ENCODE data around the gene BMERB1.

BMERB1 gene

GRCh38 chr16:15517743-15518377 lies 83.5 kb downstream of the BMERB1 start:
- no peak for TF ChIP-seq CTCF (IDR thresholded peaks at IDR 0.05; ENCODE audit: low read depth, low read length, missing control alignments)
- DNase-seq (ENCODE audit: low read depth): no peak
- H3K4me3 ChIP-seq (ENCODE audit: low read depth, low read length): no peak overlapping the region
- in situ Hi-C loops (cut with HindIII; ENCODE audit: low sequenced_read_pairs): no loop called here

GRCh38 chr16:15518381-15519351 lies 84.3 kb downstream of the BMERB1 start:
- no peak overlapping the region for H3K4me3 ChIP-seq (ENCODE audit: low read depth, low read length)
- TF ChIP-seq CTCF (IDR thresholded peaks at IDR 0.05; ENCODE audit: low read depth, low read length, missing control alignments): no peak
- in situ Hi-C loops (cut with HindIII; ENCODE audit: low sequenced_read_pairs): no loop called here
- peak; percentile 51 for DNase-seq (ENCODE audit: low read depth)

- no peak for DNase-seq (ENCODE audit: low read depth)
- in situ Hi-C loops (cut with HindIII; ENCODE audit: low sequenced_read_pairs): no loop called here
- no peak overlapping the region for H3K4me3 ChIP-seq (ENCODE audit: low read depth, low read length)
- TF ChIP-seq CTCF (IDR thresholded peaks at IDR 0.05; ENCODE audit: low read depth, low read length, missing control alignments): no peak
These were observed 85.4 kb downstream of the BMERB1 start for GRCh38 chr16:15519790-15520189.

DNA sequence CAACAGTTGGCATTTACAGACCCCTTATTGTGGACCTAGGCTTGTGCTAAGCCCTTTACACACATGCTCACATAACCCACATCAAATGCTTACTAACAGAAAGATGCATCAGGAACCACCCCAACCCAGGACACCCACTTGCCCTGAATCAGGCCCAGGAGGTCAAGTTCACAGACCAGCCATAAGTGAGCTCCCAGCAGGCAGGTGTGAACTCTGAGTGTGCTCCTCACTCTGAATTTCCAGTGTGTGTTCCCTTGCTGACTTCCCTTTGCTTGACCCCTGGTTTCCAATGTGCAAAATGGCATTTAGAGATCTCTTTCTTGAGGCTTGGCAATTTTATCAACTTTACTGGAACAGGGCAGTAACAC lies 87.0 kb downstream of the BMERB1 start:
- TF ChIP-seq CTCF (IDR thresholded peaks at IDR 0.05; ENCODE audit: low read depth, low read length, missing control alignments): no peak
- in situ Hi-C loops (cut with HindIII; ENCODE audit: low sequenced_read_pairs): no loop called here
- no peak for DNase-seq (ENCODE audit: low read depth)
- no peak overlapping the region for H3K4me3 ChIP-seq (ENCODE audit: low read depth, low read length)

DNA sequence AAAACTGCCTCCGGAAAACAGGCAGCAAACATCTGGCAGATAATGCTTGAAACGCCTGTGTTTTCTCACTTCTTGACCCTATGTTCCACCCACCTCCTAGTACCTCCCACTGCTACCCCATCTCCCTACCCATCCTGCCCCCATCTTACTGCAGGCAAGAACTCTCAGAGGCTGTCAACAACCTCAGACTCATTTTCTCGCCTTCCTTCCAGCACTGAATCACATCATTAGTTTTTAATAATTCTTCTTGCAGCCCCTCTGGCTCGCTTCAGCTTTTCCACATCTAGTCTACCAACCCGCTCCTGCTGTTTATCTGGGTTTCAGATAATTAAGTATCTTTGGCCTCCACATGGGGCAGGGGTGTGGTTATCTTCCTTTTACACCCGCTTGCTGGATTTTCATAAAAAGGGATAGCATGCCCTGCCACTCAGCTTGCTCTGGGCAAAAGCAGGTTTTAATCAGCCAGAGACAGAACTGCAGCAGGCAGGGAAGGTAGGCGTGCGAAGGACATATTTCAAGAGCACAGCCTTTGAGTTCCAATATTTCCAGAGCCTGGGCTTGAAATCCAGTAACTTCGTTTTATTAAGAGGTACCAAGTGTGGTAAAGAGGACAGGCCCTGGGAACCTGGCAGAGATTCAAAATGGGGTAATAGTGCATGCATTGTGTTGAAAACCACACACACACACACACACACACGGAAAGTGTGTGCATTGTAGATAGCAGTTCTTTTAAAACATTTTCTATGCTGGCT lies 87.5 kb downstream of the BMERB1 start:
- H3K4me3 ChIP-seq (ENCODE audit: low read depth, low read length): no peak overlapping the region
- in situ Hi-C loops (cut with HindIII; ENCODE audit: low sequenced_read_pairs): no loop called here
- no peak for TF ChIP-seq CTCF (IDR thresholded peaks at IDR 0.05; ENCODE audit: low read depth, low read length, missing control alignments)
- no peak for DNase-seq (ENCODE audit: low read depth)

GRCh38 chr16:15523092-15523541 lies 88.7 kb downstream of the BMERB1 start:
- no peak for TF ChIP-seq CTCF (IDR thresholded peaks at IDR 0.05; ENCODE audit: low read depth, low read length, missing control alignments)
- DNase-seq (ENCODE audit: low read depth): no peak
- in situ Hi-C loops (cut with HindIII; ENCODE audit: low sequenced_read_pairs): no loop called here
- H3K4me3 ChIP-seq (ENCODE audit: low read depth, low read length): no peak overlapping the region
